ENCODE data around the gene PAK2. TPM values are rescaled to one million over a fixed set of nuclear protein-coding genes. Genes with fewer than 3 reads are reported as not detected.

The PAK2 gene
- total and polyA plus RNA-seq, 9 of the 15 experiments (the other 6 are each of a cell fraction or from before 2014, with no cell fraction given), result 13.2 to 72.4 (median 35.7) TPM

DNA sequence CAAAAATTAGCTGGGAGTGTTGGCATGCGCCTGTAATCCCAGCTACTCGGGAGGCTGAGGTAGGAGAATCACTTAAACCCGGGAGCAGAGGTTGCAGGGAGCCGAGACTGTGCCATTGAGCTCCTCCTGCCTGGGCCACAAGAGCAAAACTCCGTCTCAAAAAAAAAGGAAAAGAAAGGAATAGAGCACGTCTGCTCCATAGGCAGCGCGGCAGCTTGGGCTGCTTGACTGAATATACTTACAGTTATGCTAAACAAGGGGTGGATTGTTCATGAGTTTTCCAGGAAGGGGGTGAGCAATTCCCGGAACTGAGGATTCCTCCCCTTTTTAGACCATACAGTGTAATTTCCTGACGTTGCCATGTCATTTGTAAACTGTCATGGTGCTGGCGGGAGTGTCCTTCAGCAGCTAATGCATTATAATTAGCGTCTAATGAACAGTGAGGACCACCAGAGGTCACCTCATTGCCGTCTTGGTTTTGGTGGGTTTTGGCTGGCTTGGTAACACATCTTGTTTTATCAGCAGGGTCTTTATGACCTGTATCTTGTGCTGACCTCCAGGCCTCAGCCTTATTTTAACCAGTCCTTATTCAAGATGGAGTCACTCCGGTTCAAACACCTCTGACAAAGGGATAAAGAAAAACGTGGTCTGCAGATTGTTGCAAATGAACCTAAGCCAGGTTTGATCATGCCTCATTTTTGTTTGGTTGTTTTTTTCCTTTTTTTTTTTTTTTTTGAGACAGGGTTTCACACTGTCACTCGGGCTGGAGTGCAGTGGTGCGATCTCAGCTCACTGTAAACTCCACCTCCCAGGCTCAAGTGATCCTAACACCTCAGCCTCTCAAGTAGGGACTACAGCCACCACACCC lies 103.1 kb downstream of the PAK2 start (continued):
- TF ChIP-seq, protein P1, sequence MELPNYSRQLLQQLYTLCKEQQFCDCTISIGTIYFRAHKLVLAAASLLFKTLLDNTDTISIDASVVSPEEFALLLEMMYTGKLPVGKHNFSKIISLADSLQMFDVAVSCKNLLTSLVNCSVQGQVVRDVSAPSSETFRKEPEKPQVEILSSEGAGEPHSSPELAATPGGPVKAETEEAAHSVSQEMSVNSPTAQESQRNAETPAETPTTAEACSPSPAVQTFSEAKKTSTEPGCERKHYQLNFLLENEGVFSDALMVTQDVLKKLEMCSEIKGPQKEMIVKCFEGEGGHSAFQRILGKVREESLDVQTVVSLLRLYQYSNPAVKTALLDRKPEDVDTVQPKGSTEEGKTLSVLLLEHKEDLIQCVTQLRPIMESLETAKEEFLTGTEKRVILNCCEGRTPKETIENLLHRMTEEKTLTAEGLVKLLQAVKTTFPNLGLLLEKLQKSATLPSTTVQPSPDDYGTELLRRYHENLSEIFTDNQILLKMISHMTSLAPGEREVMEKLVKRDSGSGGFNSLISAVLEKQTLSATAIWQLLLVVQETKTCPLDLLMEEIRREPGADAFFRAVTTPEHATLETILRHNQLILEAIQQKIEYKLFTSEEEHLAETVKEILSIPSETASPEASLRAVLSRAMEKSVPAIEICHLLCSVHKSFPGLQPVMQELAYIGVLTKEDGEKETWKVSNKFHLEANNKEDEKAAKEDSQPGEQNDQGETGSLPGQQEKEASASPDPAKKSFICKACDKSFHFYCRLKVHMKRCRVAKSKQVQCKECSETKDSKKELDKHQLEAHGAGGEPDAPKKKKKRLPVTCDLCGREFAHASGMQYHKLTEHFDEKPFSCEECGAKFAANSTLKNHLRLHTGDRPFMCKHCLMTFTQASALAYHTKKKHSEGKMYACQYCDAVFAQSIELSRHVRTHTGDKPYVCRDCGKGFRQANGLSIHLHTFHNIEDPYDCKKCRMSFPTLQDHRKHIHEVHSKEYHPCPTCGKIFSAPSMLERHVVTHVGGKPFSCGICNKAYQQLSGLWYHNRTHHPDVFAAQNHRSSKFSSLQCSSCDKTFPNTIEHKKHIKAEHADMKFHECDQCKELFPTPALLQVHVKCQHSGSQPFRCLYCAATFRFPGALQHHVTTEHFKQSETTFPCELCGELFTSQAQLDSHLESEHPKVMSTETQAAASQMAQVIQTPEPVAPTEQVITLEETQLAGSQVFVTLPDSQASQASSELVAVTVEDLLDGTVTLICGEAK (IDR thresholded peaks at IDR 0.05), result no peak
- TF ChIP-seq, protein P1 (CRISPR knock-in tag; IDR thresholded peaks at IDR 0.05), result no peak
- peak; percentile 33 for TF ChIP-seq NEUROD1 (IDR thresholded peaks at IDR 0.05; ENCODE audit: borderline replicate concordance, low read depth, low read length, partially characterized antibody)
- TF ChIP-seq, protein P2, sequence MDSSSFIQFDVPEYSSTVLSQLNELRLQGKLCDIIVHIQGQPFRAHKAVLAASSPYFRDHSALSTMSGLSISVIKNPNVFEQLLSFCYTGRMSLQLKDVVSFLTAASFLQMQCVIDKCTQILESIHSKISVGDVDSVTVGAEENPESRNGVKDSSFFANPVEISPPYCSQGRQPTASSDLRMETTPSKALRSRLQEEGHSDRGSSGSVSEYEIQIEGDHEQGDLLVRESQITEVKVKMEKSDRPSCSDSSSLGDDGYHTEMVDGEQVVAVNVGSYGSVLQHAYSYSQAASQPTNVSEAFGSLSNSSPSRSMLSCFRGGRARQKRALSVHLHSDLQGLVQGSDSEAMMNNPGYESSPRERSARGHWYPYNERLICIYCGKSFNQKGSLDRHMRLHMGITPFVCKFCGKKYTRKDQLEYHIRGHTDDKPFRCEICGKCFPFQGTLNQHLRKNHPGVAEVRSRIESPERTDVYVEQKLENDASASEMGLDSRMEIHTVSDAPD (CRISPR knock-in tag; IDR thresholded peaks at IDR 0.05), result peak; percentile 99
- peak; percentile 100 for TF ChIP-seq DDX20 (tag; IDR thresholded peaks at IDR 0.05; ENCODE audit: low read depth)
- no peak for TF ChIP-seq ZFX (CRISPR knock-in tag; IDR thresholded peaks at IDR 0.05)
- no peak for TF ChIP-seq NR1H2 (CRISPR knock-in tag; IDR thresholded peaks at IDR 0.05)
- no peak for TF ChIP-seq U2AF1 (optimal IDR thresholded peaks at IDR 0.05; ENCODE audit: low read depth, low read length)
- TF ChIP-seq ASH1L (IDR thresholded peaks at IDR 0.05; ENCODE audit: borderline replicate concordance, low read depth, partially characterized antibody), result no peak
- TF ChIP-seq ZFP36 (IDR thresholded peaks at IDR 0.05; ENCODE audit: low read depth, low read length, partially characterized antibody), result no peak
- TF ChIP-seq, protein P3, sequence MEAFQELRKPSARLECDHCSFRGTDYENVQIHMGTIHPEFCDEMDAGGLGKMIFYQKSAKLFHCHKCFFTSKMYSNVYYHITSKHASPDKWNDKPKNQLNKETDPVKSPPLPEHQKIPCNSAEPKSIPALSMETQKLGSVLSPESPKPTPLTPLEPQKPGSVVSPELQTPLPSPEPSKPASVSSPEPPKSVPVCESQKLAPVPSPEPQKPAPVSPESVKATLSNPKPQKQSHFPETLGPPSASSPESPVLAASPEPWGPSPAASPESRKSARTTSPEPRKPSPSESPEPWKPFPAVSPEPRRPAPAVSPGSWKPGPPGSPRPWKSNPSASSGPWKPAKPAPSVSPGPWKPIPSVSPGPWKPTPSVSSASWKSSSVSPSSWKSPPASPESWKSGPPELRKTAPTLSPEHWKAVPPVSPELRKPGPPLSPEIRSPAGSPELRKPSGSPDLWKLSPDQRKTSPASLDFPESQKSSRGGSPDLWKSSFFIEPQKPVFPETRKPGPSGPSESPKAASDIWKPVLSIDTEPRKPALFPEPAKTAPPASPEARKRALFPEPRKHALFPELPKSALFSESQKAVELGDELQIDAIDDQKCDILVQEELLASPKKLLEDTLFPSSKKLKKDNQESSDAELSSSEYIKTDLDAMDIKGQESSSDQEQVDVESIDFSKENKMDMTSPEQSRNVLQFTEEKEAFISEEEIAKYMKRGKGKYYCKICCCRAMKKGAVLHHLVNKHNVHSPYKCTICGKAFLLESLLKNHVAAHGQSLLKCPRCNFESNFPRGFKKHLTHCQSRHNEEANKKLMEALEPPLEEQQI (IDR thresholded peaks at IDR 0.05), result no peak
- TF ChIP-seq CREM (IDR thresholded peaks at IDR 0.05; ENCODE audit: low read depth), result peak; percentile 73
